CD4-positive, alpha-beta T cell treated with Interferon alpha-2 for 1 hour (primary cell): ENCODE results near the gene PRKAG1.

Experiments used
- DNase-seq, 2 donors: peaks; one replicate each; pipeline ENCODE4 v3.0.0-alpha.2; 2020 to 2022

Gene PRKAG1

DNA sequence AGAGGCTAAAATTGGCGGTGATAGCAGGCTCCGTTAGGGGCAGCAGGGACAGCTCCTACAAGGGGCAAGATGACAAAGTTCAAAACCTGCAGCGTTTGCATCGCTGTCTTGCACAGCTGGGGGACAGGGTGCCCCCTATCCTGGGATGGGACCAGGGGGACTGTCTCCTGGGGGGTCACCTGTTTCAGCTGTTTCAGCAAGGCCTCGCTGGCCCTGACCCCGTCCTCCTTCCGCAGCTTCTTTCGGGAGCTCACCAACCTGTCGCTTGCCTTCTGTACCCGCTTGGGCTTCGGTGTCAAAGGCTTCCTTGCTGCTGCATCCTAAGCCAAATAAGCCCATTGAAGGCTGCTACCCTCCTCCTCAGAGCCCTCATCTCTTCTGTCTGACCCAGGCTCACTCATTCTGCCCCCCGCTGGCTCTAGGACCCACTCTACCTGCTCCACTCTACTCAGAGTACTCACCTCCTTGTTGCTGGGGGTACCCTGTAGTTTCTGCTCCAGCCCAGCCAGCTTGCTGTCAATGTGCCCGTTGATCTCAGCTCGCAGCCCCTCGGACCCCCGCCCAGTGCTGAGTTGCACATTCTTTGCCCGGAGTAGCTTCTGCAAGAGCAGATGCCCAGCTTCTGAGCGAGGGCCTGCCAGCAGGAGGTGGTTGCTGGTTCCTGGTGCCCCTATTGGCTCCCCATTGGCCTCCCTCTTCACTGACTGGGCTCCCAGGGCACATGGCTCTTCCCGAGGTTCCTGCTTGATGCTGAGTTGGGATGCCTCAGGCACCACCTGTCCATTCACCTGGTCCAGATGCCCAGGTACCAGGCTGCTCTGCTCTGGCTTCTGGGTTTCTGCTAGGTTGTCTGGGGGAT lies 12.4 kb upstream of the PRKAG1 start:
- no peak for DNase-seq

- no peak for DNase-seq
Observed at GRCh38 chr12:49030119-49030518, 11.5 kb upstream of the PRKAG1 start.

- no peak for DNase-seq
Observed at GRCh38 chr12:49028666-49029275, 10.2 kb upstream of the PRKAG1 start.

- no peak for DNase-seq
Observed at GRCh38 chr12:49027846-49028555, 9.4 kb upstream of the PRKAG1 start.

GRCh38 chr12:49026678-49027480 lies 8.3 kb upstream of the PRKAG1 start:
- no peak for DNase-seq

GRCh38 chr12:49026101-49026500 lies 7.5 kb upstream of the PRKAG1 start:
- DNase-seq = no peak

GRCh38 chr12:49025463-49025862 lies 6.9 kb upstream of the PRKAG1 start:
- DNase-seq = no peak

GRCh38 chr12:49024543-49024942 lies 6.0 kb upstream of the PRKAG1 start:
- DNase-seq = no peak

GRCh38 chr12:49023812-49024211 lies 5.2 kb upstream of the PRKAG1 start:
- DNase-seq = no peak

DNA sequence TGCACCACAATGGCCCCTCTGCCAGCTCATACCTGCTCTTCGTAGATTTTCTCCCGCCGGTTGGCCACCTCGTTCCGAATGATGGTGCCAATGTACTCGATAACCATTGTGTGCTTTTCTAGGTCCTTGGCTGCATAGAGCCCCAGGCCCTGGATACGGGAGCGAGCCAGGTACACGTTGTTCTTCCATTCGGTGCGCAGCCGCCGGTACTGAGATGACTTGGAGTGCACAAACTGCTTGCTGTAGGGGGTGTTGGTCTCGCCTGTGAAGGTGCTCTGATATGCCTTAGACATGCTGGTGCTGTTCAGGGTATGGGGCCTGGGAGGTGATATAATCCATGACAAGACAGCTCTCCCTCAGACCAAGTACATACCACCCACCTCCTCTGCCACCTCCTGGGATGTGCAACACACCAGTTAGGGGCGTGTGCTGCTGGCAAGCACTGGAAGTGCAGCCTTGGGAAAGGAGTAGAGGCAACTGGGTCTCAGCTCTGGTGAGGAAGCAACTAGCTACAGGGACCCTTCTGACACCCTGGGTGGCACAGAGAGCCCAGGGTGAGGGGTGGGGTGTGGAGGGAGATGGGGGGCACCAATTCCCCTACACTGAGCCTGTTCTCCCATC lies 4.1 kb upstream of the PRKAG1 start:
- no peak for DNase-seq

DNA sequence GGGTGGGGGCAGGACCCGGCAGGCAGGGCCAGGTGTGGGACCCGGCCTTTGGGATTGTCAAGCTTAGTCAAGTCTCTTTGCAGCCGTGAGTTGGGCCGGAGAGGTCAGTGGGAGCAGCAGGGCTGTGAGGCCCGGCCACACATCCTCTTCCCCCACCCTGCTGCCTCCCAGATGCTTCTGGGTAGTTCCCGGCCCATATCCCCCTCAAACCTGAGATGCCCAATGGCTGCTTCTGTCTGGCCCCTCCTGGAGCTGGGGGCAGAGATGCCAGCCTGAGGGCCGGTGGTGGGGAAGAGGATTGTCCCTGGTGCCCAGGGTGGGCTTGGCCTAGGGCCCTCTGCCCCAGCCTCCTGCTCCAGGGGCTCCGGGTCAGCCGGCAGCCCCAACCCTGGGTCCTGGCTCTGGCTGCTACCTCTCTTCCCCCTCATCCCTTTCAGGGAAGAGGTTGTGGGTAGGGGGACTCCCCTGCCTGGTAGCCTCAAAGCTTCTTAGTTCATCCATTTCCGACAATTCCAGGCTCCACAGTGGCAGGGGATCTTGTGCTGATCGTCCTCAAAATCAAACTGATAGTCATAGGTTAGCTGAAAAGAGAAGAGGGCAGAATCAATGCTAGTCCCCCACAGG lies 2.8 kb upstream of the PRKAG1 start:
- no peak for DNase-seq

- no peak for DNase-seq
Observed at GRCh38 chr12:49020441-49020840, 1.9 kb upstream of the PRKAG1 start.

GRCh38 chr12:49019443-49020324 lies 1.1 kb upstream of the PRKAG1 start:
- DNase-seq = peak; percentile 59 to 61

- no peak for DNase-seq
Observed at GRCh38 chr12:49019120-49019430, 499 bp upstream of the PRKAG1 start.

- peak in 1 of 2 donors; percentile 44 for DNase-seq
Observed at GRCh38 chr12:49017891-49018260, 700 bp downstream of the PRKAG1 start.

DNA sequence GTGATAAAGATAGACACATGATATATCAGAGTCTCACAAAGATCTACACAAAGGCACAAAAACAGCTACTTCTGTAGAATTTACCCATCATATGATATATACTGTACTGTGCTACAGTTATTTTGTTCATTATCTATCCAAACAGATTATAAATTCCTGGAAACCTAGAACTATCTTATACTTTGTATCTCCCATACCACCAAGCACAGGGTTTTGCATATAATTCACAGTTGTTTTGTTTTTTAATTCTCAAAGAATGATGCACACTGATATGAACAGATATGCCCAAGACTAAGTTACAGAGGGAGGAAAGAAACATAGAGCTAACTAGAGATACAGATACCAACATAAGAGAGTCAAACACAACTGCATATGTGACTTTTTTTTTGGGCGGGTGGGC lies 3.4 kb downstream of the PRKAG1 start:
- DNase-seq = no peak

GRCh38 chr12:49014547-49014946 lies 4.0 kb downstream of the PRKAG1 start:
- no peak for DNase-seq

DNA sequence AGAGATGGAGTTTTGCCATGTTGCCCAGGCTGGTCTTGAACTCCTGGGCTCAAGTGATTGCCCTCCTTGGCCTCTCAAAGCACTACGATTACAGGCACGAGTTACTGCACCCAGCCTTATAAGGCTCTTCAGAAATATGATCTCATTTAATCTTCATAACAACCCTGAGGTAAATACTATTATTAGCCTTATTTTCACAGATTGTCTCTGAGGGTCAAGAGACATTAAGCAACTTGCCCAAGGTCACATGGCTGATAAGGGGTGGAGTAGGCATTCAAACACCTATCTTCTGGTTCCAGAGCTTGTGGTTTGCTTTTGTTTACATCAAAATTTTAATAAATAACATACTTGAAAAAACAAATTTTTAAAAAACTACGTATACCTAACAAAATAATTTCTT lies 5.1 kb downstream of the PRKAG1 start:
- no peak for DNase-seq

GRCh38 chr12:49012739-49013138 lies 5.8 kb downstream of the PRKAG1 start:
- no peak for DNase-seq

DNA sequence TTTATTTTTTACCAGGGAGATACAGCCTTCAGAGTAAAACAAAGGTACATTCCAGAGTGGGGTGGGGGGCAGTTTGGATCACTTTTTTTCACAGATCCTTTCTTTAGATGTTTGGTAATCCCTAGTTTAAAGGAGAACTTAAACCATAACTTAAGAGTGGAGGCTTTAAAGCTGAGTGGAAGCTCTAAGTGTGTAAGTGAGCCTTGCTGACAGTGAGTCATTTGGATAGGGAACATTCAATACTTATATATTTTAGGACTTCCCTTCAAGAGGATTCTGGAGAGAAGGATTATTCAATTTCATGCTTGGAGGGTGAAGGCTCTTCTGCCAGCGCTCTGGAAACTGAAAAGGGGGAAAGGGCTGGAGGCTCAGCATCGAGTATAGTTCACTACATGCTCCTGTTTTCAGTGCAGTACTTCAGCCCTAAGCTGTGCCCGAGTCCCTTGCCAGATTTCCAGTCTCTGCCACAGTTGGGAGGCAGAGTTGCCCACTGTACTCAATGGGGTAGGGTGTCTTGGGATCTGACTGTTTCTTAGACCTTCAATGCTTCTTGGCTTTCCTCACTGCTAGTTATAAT lies 8.4 kb downstream of the PRKAG1 start:
- DNase-seq = no peak

GRCh38 chr12:49008943-49009342 lies 9.6 kb downstream of the PRKAG1 start:
- DNase-seq = no peak
